ENCODE data around the gene LILRA6. TPM values are rescaled to one million over a fixed set of nuclear protein-coding genes. Genes with fewer than 3 reads are reported as not detected.
A peak's percentile ranks its signal among the peaks of the same experiment; 100 is the strongest.

The LILRA6 gene
- total RNA-seq, 4 donors from 2014 or later = 1.0 to 1.7 TPM; not detected in 2

- Histone ChIP-seq H3K4me3 (no peak overlapping the region), H3K9me3 (no peaks in the 10 kb centered on the region), H3K36me3 (no peaks in the 10 kb centered on the region), H3K27me3 (no peaks in the 10 kb centered on the region), H3K4me1 (peaks cover 6 to 13% of the 10 kb centered on the region in 2 donors), H3K27ac (no peak overlapping the region)
- no peak for TF ChIP-seq CTCF (IDR thresholded peaks at IDR 0.05)
- TF ChIP-seq POLR2A (IDR thresholded peaks at IDR 0.05) = no peak
- intact Hi-C loops (cut with DNase I; ENCODE audit: low total_unique reads) = no loop called here
- DNase-seq = no peak
These were observed 39.4 kb downstream of the LILRA6 start for GRCh38 chr19:54203151-54203611.

GRCh38 chr19:54201980-54202379, 40.6 kb downstream of the LILRA6 start:
- no peaks in the 10 kb centered on the region for H3K27me3 ChIP-seq
- H3K4me3 ChIP-seq = peak overlapping the region; percentile 82 to 84
- no peak for TF ChIP-seq POLR2A (IDR thresholded peaks at IDR 0.05)
- TF ChIP-seq CTCF (IDR thresholded peaks at IDR 0.05) = no peak
- intact Hi-C loops (cut with DNase I; ENCODE audit: low total_unique reads) = no loop called here
- DNase-seq = no peak
- peak overlapping the region in 1 of 2 donors; percentile 98 for H3K27ac ChIP-seq
- H3K36me3 ChIP-seq = no peaks in the 10 kb centered on the region
- peaks cover 6 to 13% of the 10 kb centered on the region in 2 donors for H3K4me1 ChIP-seq
- H3K9me3 ChIP-seq = no peaks in the 10 kb centered on the region

DNA sequence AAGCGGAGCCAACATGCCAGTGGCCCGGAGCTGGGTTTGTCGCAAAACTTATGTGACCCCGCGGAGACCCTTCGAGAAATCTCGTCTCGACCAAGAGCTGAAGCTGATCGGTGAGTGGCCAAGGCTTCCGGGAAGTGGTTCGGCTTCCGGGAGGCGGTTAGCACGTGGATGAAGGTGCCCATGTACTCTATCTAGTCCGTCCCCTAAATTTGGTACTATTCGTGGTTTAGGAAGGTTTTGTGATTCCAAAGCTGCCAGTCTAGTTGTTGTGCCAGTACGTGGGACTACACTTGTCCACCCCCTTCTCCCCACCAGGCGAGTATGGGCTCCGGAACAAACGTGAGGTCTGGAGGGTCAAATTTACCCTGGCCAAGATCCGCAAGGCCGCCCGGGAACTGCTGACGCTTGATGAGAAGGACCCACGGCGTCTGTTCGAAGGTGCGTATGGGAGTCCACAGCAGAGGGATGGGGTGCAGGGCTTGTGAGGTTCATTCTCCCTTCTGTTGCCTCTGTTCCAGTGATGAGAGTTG, 41.4 kb downstream of the LILRA6 start:
- peak overlapping the region; percentile 82 to 84 for H3K4me3 ChIP-seq
- H3K27me3 ChIP-seq = no peaks in the 10 kb centered on the region
- intact Hi-C loops (cut with DNase I; ENCODE audit: low total_unique reads) = no loop called here
- DNase-seq = no peak
- H3K4me1 ChIP-seq = peaks cover 6 to 13% of the 10 kb centered on the region in 2 donors
- H3K27ac ChIP-seq = peak overlapping the region; percentile 97 to 98
- H3K9me3 ChIP-seq = no peaks in the 10 kb centered on the region
- TF ChIP-seq POLR2A (IDR thresholded peaks at IDR 0.05) (no peak), CTCF (IDR thresholded peaks at IDR 0.05) (no peak)
- H3K36me3 ChIP-seq = no peaks in the 10 kb centered on the region

DNA sequence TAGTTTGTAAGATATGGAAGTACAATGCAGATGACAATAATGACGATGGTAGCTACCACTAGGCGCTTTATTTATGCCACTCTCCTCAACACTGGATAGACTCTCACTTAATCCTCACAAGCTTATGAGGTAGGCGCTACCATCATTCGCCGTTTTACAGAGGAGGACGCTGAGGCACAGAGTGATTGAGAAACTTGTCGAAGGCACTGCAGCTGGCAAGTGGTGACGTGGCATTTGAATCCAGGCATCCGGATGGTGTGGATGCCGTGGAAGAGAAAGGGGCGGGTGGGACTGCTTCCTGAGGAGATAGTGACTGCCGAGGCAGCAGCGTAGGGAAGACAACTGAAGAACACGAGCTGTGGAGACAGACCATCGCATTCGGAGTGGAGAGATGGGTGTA, 43.2 kb downstream of the LILRA6 start:
- Histone ChIP-seq H3K4me3 (no peak overlapping the region), H3K36me3 (no peaks in the 10 kb centered on the region), H3K27me3 (no peaks in the 10 kb centered on the region), H3K27ac (no peak overlapping the region), H3K9me3 (no peaks in the 10 kb centered on the region), H3K4me1 (peaks cover 6 to 13% of the 10 kb centered on the region in 2 donors)
- intact Hi-C loops (cut with DNase I; ENCODE audit: low total_unique reads) = no loop called here
- TF ChIP-seq CTCF (IDR thresholded peaks at IDR 0.05) (no peak), POLR2A (IDR thresholded peaks at IDR 0.05) (no peak)
- no peak for DNase-seq

DNA sequence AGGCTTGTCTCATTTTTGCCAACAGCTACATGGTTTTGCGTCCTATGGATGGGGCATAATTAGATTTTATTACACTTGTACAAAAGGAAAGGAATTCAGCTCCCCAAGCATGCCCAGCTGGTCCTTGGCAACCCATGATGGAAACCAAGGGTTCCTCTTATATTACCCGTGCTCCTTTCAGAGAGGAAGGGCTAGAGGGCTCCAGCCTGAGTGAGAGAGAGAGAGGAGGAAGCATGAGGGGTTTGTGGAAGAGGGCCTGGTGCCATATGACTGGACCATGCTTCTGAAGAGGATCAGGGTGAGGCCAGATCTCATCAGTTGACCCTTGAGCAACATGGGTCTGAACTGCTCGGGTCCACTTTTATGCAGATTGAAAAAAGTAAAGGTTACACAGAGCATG, 45.5 kb downstream of the LILRA6 start:
- Histone ChIP-seq H3K4me3 (no peak overlapping the region), H3K36me3 (no peaks in the 10 kb centered on the region), H3K4me1 (peaks cover 2 to 14% of the 10 kb centered on the region in 2 donors), H3K9me3 (no peaks in the 10 kb centered on the region), H3K27ac (no peak overlapping the region), H3K27me3 (no peaks in the 10 kb centered on the region)
- intact Hi-C loops (cut with DNase I; ENCODE audit: low total_unique reads) = no loop called here
- TF ChIP-seq POLR2A (IDR thresholded peaks at IDR 0.05) = no peak
- no peak for TF ChIP-seq CTCF (IDR thresholded peaks at IDR 0.05)
- no peak for DNase-seq
